ENCODE data around the gene GBX1. TPM values are rescaled to one million over a fixed set of nuclear protein-coding genes. Genes with fewer than 3 reads are reported as not detected.

Gene GBX1
- total RNA-seq, 2 experiments from 2014 or later: not detected

DNA sequence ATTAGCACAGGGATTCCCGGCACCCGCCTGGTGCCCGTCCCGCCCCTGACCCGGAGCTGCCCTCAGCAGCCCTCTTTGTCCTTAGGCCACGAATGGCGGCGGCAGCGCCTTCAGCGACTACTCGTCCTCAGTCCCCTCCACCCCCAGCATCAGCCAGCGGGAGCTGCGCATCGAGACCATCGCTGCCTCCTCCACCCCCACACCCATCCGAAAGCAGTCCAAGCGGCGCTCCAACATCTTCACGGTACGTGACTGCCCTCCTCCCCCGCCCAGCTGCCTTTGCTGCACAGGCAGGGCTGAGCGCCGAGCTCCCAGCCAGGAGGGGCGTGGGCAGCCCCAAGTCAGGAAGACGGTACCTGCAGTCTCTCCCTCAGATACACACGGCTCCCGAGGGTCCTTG lies 47.6 kb downstream of the GBX1 start:
- Mint-ChIP-seq H3K9me3 (no peaks in the 10 kb centered on the region), H3K4me3 (no peak overlapping the region), H3K27me3 (peaks cover 2% of the 10 kb centered on the region), H3K36me3 (no peaks in the 10 kb centered on the region), H3K27ac (no peak overlapping the region), H3K4me1 (peaks cover 4% of the 10 kb centered on the region)
- ATAC-seq (ENCODE audit: low read depth) (no peak), DNase-seq (no peak)
- POLR2A ChIA-PET: no interaction called here

DNA sequence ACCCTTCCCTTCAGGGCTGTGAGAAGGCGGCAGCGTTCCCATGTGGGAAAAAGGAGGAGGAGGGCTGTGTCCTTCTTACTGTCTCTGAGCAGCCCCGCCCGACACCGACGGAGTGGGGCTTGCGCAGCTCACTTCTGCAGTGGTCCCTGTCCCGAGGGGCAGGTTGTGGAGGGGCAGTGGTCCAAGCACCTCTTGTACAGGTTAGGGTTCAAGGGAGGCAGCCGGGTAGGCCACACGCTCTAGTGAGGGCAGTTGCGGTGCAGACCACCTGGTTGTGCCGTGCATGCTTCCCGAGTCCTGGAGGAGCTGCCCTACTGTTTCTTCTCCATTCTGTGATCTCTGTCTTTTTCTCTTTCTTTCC lies 48.5 kb downstream of the GBX1 start:
- Mint-ChIP-seq H3K27ac (no peak overlapping the region), H3K9me3 (no peaks in the 10 kb centered on the region), H3K4me1 (peaks cover 4% of the 10 kb centered on the region), H3K27me3 (peaks cover 2% of the 10 kb centered on the region), H3K4me3 (no peak overlapping the region), H3K36me3 (no peaks in the 10 kb centered on the region)
- DNase-seq (no peak), ATAC-seq (ENCODE audit: low read depth) (no peak)
- POLR2A ChIA-PET: no interaction called here

DNA sequence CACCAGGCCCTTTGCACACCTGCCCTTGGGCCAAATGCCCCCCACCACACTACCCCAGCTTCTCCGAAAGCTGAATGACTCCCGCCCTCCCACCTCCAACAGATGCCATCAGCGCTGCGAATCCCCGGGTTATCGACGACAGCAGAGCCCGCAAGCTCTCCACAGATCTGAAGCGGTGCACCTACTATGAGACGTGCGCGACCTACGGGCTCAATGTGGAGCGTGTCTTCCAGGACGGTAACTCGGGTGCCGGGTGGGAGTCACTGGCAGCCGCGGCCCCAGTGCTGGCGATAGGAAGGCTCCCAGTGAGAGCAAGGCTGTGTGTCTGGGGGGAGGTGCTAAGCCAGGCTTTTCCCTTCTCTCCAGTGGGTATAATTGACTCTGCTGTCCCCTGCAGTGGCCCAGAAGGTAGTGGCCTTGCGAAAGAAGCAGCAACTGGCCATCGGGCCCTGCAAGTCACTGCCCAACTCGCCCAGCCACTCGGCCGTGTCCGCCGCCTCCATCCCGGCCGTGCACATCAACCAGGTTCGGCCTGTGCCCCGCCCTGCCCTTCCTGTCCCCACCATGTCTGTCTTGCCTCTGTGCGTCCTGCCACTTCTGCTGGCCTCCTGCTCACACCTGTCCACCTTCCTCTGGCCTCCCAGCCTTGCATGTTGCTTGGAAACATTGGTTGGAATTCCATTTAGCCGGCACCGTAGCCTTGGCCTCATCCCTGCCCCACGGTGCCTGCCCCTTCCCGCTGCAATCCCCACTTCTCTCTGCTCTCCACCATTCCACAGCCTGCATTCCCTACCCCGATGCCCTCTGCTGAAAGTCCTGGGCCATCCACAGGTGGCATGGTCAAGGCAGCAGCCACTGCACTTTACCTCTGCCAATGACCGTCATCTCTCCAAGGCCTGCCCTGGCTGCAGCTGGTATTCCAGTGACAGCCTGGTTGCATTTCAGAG lies 49.1 kb downstream of the GBX1 start:
- DNase-seq (no peak), ATAC-seq (ENCODE audit: low read depth) (no peak)
- H3K9me3 Mint-ChIP-seq: no peaks in the 10 kb centered on the region
- no peaks in the 10 kb centered on the region for H3K36me3 Mint-ChIP-seq
- no peak overlapping the region for H3K27ac Mint-ChIP-seq
- H3K4me3 Mint-ChIP-seq: no peak overlapping the region
- peaks cover 4% of the 10 kb centered on the region for H3K4me1 Mint-ChIP-seq
- H3K27me3 Mint-ChIP-seq: peaks cover 3% of the 10 kb centered on the region
- POLR2A ChIA-PET: no interaction called here

DNA sequence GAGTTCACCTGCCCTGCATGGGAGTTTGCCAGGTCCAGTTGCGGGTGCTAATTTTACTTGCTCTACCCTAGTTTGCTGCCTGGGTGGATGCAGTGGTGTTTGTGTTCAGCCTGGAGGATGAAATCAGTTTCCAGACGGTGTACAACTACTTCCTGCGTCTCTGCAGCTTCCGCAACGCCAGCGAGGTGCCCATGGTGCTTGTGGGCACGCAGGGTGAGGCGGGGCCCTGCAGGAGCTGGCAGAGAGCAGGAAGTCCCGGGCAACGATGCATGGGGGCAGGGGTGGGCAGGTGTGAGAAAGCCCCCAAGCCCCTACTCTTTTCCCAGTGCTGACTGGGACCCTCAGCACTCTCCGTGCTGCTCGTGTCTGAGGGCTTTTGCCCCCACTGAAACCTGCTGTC lies 49.9 kb downstream of the GBX1 start:
- POLR2A ChIA-PET: no interaction called here
- Mint-ChIP-seq H3K4me3 (peak overlapping the region; percentile 58), H3K4me1 (peaks cover 4% of the 10 kb centered on the region), H3K27me3 (peaks cover 6% of the 10 kb centered on the region), H3K9me3 (no peaks in the 10 kb centered on the region), H3K36me3 (no peaks in the 10 kb centered on the region), H3K27ac (peak overlapping the region; percentile 64)
- peak; percentile 26 for ATAC-seq (ENCODE audit: low read depth)
- no peak for DNase-seq

DNA sequence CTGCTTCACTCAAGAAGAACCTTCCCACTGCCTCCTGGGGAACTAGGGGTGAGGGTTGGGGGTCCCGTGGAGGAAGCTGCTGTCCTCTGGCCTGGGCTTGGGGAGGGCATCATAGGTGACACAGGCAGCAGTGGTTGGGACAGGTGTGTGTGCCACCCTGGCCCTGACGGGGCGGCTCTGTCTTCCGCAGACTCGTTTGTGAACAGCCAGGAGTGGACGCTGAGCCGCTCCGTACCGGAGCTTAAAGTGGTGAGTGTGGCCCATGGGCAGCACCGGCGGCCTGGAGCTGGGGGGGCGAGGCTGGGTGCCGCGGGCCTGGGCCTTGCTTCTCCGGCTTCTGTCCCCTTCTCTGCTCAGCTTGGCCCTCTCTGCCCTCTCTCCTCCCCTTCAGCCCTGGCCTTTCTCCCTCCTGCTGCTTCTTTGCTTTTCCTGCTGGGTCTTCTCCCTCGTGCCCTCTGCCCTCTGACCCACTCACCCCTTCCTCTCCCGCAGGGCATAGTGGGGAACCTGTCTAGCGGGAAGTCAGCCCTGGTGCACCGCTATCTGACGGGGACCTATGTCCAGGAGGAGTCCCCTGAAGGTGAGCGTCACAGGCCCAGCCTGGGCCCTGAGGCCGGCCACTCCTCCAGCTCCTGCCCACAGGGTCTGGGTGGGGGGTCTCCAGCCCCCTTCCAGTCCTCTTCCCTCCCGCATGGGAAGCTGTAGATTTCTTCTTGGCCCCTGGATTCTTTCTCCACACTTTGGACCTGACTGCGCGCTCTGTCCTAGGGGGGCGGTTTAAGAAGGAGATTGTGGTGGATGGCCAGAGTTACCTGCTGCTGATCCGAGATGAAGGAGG lies 50.7 kb downstream of the GBX1 start:
- POLR2A ChIA-PET: no interaction called here

DNA sequence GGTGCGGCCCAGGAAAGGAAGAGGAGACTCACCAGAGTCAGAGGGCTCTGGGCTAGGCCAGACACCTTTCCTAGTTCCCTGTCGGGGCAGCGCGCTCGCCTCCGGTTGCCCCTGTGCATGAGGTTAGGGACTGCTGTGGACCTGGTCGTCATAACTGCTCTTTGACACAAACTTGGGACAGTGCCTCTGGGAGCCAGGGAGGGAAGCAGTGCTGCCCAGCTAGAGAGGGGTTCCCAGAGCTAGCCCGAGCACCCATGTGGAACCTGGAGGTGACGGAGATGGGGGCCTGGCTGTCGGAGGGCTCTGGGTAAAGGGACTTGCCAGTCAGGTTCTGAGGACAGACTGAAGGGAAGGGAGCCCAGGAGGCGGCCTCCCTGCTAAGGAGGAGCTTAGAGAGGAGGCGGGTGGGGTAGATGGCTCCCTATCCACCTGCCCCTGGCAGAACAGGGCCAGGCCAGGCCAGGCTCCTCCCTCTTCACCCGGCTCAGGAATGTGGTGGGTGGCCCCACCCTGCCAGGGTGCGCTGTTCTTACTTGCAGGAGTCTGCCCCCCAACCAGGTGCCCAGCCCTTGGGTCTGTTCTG lies 51.6 kb downstream of the GBX1 start:
- Mint-ChIP-seq H3K4me1 (peaks cover 2% of the 10 kb centered on the region), H3K36me3 (no peaks in the 10 kb centered on the region), H3K27ac (peak overlapping the region; percentile 48), H3K9me3 (no peaks in the 10 kb centered on the region), H3K27me3 (peaks cover 8% of the 10 kb centered on the region), H3K4me3 (peak overlapping the region; percentile 44)
- POLR2A ChIA-PET: interaction anchor here (1.4 kb wide), 1 partner anchor 88 kb away, joined by 4 read pairs; the partner anchor contains the start of gene ABCB8
- no peak for ATAC-seq (ENCODE audit: low read depth)
- no peak for DNase-seq

More for the DNA sequence above, 50.7 kb downstream of the GBX1 start:
- Mint-ChIP-seq H3K4me3 (peak overlapping the region; percentile 58), H3K27ac (no peak overlapping the region), H3K4me1 (peaks cover 4% of the 10 kb centered on the region), H3K9me3 (no peaks in the 10 kb centered on the region), H3K27me3 (peaks cover 6% of the 10 kb centered on the region), H3K36me3 (no peaks in the 10 kb centered on the region)
- DNase-seq (no peak), ATAC-seq (ENCODE audit: low read depth) (no peak)

DNA sequence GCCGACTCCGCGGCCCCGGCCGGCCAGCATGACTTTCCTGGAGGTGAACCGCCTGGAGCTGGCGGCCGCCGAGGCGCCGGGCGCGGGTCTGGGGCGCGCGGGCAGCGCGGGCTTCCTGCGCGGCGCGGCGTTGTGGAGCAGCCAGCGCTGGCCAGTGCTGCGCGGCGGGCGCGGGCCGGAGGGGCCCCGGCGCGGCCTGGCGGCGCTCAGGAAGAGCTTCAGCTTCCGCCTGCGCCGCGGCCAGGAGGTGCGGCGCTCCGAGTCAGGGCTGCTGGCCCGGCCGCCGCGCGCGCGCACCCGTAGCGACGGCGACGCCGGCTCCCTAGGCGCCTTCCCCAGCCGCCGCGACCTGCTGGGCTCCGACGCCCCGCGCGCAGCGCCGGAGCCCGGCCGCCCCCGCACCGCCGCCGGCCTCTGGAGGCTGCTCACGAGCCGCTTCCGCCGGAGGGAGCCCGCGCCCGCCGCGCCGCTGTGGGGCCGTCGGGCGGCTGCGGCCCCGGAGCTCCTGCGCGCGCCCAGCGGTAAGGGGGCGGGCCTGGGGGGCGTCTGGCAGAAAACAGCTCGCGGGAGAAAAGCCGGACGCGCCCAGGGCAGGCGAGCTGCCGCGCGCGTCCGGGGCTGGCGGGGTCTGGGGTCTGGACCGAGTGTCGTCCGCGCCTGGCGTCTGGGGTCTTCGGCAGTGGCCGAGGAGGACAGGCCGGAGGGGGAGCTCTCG lies 52.2 kb downstream of the GBX1 start:
- peaks cover 5% of the 10 kb centered on the region for H3K4me1 Mint-ChIP-seq
- POLR2A ChIA-PET: interaction anchor here (1.4 kb wide), 1 partner anchor 87 kb away, joined by 4 read pairs; the partner anchor contains the start of gene ABCB8
- no peaks in the 10 kb centered on the region for H3K36me3 Mint-ChIP-seq
- H3K27me3 Mint-ChIP-seq: peaks cover 8% of the 10 kb centered on the region
- peak overlapping the region; percentile 44 for H3K4me3 Mint-ChIP-seq
- H3K27ac Mint-ChIP-seq: no peak overlapping the region
- ATAC-seq (ENCODE audit: low read depth): peak; percentile 51
- peak; percentile 70 for DNase-seq
- H3K9me3 Mint-ChIP-seq: no peaks in the 10 kb centered on the region

DNA sequence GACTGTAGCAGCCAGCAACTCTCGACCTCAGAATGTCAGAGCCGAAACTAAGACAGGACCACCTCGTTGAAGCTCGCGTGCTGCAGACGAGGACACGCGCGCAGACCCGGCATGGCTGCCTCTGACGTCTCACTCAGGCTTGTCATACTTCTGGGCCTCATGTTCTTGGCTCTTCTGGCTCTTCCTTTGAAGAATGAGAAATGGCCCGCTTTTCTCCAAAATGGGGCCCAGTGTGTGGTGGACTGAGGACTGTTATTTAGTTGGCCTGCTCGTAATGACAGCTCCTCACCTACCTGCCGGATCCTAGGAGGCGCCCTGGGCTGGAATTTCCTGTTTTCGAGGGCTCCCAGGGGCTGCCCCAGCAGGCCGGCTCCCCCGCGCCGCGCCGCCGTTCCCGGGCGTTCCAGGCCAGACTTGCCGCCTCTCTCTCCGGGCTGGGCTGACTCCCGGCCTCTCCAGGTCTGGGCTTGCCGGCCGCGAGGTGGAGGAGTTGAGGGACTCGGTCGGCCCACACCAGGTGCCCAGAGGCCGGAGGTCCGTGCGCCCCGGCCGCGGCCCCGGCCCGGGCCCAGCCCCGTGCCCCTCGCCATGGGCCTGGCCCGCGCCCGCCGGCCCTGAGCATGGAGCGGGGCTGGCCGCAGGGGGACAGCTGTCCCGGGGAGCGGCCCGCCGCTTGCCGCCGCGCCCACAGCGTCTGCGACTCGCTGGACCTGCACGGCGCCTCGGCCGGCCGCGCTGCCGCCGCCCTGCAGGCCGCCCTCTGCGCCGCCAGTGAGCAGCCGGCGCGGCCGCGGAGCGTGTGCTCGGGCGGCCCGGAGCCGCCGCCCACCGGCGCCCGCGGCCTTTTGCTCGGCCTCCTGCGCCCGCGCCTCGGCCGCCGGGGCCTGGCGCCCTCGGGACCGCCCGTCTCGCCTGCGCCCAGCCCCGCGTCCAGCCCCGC lies 53.1 kb downstream of the GBX1 start:
- Mint-ChIP-seq H3K4me3 (peak overlapping the region; percentile 16), H3K27ac (no peak overlapping the region), H3K27me3 (peaks cover 8% of the 10 kb centered on the region), H3K9me3 (no peaks in the 10 kb centered on the region), H3K4me1 (peaks cover 5% of the 10 kb centered on the region), H3K36me3 (no peaks in the 10 kb centered on the region)
- DNase-seq (no peak), ATAC-seq (ENCODE audit: low read depth) (peak; percentile 6)
- POLR2A ChIA-PET: interaction anchor here (0.5 kb wide), 1 partner anchor 50 kb away, joined by 3 read pairs; no protein-coding TSS in a partner anchor

DNA sequence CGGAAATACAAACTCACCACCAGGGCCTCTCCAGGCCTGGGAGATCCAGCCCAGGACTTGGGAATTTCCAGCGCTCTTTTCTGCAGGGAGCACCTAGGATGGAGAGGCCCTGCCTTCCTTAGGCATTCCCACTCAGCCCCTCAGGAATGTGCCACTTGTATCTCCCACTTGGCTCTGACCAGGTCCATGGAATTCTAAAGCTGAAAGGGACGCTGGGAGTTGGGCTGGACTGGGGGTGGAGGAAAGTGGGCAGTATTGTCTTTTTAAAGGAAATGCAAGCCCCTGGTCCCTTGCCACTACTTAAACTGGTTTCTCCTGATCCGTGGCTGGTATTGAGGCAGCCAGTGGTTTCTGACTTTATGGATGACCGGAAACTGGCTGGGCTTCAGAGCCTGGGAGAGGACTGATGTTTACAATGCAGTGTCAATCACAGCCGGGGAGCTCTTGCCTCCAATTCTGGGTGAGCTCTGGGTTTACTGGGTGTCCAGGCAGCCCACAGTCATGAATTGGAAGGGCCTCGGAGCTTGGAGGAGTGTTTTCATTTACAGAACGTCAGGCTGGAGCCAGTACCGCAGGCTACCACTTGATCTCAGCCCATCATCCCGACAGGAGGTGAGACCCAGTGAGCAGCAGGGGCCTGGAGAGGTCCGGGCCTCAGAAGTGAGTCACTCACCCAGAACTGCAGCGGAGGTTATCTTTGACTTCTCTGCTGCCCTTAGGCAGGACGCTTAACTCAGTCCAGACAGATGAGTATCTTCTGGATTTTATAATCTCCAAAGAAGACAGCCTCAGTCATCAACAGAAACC lies 53.9 kb downstream of the GBX1 start:
- POLR2A ChIA-PET: interaction anchor here (0.5 kb wide), 1 partner anchor 51 kb away, joined by 3 read pairs; no protein-coding TSS in a partner anchor
- H3K4me1 Mint-ChIP-seq: peaks cover 5% of the 10 kb centered on the region
- peaks cover 8% of the 10 kb centered on the region for H3K27me3 Mint-ChIP-seq
- H3K27ac Mint-ChIP-seq: peak overlapping the region; percentile 45
- H3K9me3 Mint-ChIP-seq: no peaks in the 10 kb centered on the region
- H3K36me3 Mint-ChIP-seq: no peaks in the 10 kb centered on the region
- peak overlapping the region; percentile 16 for H3K4me3 Mint-ChIP-seq
- no peak for DNase-seq
- ATAC-seq (ENCODE audit: low read depth): no peak

DNA sequence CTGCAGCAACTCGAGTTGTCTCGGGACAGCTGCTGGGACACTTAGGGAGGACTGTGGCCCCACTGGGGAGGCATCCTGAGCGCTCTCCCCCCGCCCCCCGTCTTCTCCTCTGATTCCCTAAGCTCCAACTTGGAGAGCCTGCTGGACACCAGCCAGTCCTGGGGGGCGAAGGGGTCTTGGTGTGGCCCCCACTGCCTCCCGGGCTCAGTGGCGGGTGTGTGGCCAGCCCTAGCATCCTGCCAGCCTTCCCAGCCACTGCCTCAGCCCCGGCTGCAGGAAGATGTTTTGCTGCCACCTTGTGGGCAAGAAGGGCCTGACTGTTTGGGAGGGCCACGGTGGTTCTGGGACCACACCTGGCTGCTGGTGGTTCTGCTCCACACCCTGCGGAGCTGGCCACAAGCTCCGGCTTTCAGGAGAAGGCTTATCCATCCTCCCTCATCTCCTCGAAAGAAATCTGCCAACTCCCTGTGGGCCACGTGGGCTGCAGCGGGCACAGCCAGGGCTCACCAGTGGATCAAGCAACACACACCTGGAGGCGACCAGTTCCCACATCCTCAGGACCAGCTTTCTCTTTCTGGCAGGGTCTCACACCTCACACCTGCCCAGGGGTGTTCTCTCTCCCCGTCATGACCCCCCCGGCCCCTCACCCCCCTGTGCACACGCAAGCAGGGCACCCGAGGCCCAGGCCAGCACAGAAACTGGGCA lies 56.4 kb downstream of the GBX1 start:
- Mint-ChIP-seq H3K9me3 (no peaks in the 10 kb centered on the region), H3K36me3 (no peaks in the 10 kb centered on the region), H3K27me3 (peaks cover 8% of the 10 kb centered on the region), H3K27ac (no peak overlapping the region), H3K4me1 (peaks cover 3% of the 10 kb centered on the region), H3K4me3 (no peak overlapping the region)
- ATAC-seq (ENCODE audit: low read depth): peak; percentile 80
- POLR2A ChIA-PET: interaction anchor here (0.5 to 1.3 kb wide), 2 partner anchors 83 to 242 kb away, joined by 3 to 4 read pairs; partner anchors contain the start of gene ABCB8
- peak; percentile 77 for DNase-seq
